ENCODE results near the gene GTSF1L. TPM values are rescaled to one million over a fixed set of nuclear protein-coding genes. Genes with fewer than 3 reads are reported as not detected.

GTSF1L gene
- total and polyA plus RNA-seq, 9 of the 15 experiments (the other 6 are each of a cell fraction or from before 2014, with no cell fraction given), result not detected

DNA sequence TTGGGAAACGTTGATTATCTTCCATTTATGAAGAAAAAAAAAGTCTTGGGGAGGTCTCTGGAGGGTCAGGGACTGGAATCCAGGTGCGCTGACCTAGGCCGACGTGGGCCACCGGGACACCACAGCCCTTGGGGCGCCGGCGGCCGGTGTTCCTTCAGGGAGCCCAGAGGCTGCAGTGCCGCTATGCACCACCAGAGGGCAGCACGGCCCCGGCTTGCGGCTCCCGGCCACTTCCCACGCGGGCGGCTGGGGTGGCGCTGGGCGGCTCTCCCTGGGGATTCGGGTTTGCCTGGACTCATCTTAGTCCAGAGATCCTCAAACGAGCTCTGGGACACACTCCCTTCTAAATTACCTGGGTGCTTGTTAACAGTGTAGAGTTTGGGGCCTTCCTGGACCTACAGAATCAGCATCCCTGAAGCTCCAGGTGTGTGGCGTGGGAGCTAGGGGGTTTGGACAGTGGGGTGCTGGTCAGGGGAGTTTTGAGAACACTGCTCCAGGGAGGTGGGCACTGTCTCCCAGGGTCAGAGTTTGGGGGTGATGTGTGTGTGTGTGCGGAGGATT, 23.0 kb upstream of the GTSF1L start (continued):
- TF ChIP-seq ZNF143 (CRISPR knock-in tag; IDR thresholded peaks at IDR 0.05) (no peak), MECOM (CRISPR knock-in tag; IDR thresholded peaks at IDR 0.05) (no peak), IRF2 (CRISPR knock-in tag; IDR thresholded peaks at IDR 0.05) (no peak), POLR3A (IDR thresholded peaks at IDR 0.05; ENCODE audit: borderline replicate concordance, extremely low read depth, insufficient read depth, insufficient read length) (no peak), PRPF4 (IDR thresholded peaks at IDR 0.05; ENCODE audit: insufficient read depth, low read depth, low read length, poor library complexity, severe bottlenecking) (no peak), RAD51 (IDR thresholded peaks at IDR 0.05; ENCODE audit: borderline replicate concordance, low read depth) (no peak), SMARCA4 (IDR thresholded peaks at IDR 0.05) (no peak), ZNF282 (CRISPR knock-in tag; IDR thresholded peaks at IDR 0.05) (no peak), PCBP2 (IDR thresholded peaks at IDR 0.05; ENCODE audit: low read depth, low read length, poor library complexity, severe bottlenecking) (no peak), NFATC3 (IDR thresholded peaks at IDR 0.05) (no peak), MAFG (tag; conservative IDR thresholded peaks at IDR 0.05) (no peak)
- TF ChIP-seq, protein P1, sequence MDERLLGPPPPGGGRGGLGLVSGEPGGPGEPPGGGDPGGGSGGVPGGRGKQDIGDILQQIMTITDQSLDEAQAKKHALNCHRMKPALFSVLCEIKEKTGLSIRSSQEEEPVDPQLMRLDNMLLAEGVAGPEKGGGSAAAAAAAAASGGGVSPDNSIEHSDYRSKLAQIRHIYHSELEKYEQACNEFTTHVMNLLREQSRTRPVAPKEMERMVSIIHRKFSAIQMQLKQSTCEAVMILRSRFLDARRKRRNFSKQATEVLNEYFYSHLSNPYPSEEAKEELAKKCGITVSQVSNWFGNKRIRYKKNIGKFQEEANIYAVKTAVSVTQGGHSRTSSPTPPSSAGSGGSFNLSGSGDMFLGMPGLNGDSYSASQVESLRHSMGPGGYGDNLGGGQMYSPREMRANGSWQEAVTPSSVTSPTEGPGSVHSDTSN (CRISPR knock-in tag; IDR thresholded peaks at IDR 0.05; ENCODE audit: low read depth), result no peak
- TF ChIP-seq, protein P1 (tag; conservative IDR thresholded peaks at IDR 0.05; ENCODE audit: low read depth), result no peak
- TF ChIP-seq, protein P2, sequence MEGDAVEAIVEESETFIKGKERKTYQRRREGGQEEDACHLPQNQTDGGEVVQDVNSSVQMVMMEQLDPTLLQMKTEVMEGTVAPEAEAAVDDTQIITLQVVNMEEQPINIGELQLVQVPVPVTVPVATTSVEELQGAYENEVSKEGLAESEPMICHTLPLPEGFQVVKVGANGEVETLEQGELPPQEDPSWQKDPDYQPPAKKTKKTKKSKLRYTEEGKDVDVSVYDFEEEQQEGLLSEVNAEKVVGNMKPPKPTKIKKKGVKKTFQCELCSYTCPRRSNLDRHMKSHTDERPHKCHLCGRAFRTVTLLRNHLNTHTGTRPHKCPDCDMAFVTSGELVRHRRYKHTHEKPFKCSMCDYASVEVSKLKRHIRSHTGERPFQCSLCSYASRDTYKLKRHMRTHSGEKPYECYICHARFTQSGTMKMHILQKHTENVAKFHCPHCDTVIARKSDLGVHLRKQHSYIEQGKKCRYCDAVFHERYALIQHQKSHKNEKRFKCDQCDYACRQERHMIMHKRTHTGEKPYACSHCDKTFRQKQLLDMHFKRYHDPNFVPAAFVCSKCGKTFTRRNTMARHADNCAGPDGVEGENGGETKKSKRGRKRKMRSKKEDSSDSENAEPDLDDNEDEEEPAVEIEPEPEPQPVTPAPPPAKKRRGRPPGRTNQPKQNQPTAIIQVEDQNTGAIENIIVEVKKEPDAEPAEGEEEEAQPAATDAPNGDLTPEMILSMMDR (IDR thresholded peaks at IDR 0.05 in 2 of 3, conservative IDR thresholded peaks at IDR 0.05 in 1 of 3; ENCODE audit: insufficient read depth in 2 of 3, low read depth in 1 of 3, low read length in 3 of 3), result peak; percentile 92 to 96 (median 93)
- TF ChIP-seq, protein P3, sequence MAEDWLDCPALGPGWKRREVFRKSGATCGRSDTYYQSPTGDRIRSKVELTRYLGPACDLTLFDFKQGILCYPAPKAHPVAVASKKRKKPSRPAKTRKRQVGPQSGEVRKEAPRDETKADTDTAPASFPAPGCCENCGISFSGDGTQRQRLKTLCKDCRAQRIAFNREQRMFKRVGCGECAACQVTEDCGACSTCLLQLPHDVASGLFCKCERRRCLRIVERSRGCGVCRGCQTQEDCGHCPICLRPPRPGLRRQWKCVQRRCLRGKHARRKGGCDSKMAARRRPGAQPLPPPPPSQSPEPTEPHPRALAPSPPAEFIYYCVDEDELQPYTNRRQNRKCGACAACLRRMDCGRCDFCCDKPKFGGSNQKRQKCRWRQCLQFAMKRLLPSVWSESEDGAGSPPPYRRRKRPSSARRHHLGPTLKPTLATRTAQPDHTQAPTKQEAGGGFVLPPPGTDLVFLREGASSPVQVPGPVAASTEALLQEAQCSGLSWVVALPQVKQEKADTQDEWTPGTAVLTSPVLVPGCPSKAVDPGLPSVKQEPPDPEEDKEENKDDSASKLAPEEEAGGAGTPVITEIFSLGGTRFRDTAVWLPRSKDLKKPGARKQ (CRISPR knock-in tag; IDR thresholded peaks at IDR 0.05), result no peak
- TF ChIP-seq, protein P4, sequence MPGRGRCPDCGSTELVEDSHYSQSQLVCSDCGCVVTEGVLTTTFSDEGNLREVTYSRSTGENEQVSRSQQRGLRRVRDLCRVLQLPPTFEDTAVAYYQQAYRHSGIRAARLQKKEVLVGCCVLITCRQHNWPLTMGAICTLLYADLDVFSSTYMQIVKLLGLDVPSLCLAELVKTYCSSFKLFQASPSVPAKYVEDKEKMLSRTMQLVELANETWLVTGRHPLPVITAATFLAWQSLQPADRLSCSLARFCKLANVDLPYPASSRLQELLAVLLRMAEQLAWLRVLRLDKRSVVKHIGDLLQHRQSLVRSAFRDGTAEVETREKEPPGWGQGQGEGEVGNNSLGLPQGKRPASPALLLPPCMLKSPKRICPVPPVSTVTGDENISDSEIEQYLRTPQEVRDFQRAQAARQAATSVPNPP (IDR thresholded peaks at IDR 0.05; ENCODE audit: borderline replicate concordance, insufficient read depth, insufficient read length), result no peak
- TF ChIP-seq, protein P5, sequence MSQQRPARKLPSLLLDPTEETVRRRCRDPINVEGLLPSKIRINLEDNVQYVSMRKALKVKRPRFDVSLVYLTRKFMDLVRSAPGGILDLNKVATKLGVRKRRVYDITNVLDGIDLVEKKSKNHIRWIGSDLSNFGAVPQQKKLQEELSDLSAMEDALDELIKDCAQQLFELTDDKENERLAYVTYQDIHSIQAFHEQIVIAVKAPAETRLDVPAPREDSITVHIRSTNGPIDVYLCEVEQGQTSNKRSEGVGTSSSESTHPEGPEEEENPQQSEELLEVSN (IDR thresholded peaks at IDR 0.05; ENCODE audit: borderline replicate concordance in 1 of 2, extremely low read depth in 1 of 2, insufficient read depth in 1 of 2, insufficient read length in 1 of 2, low read depth in 1 of 2, low read length in 1 of 2, poor library complexity in 1 of 2, severe bottlenecking in 1 of 2), result peak in 1 of 2 experiments; percentile 28
- TF ChIP-seq, protein P6, sequence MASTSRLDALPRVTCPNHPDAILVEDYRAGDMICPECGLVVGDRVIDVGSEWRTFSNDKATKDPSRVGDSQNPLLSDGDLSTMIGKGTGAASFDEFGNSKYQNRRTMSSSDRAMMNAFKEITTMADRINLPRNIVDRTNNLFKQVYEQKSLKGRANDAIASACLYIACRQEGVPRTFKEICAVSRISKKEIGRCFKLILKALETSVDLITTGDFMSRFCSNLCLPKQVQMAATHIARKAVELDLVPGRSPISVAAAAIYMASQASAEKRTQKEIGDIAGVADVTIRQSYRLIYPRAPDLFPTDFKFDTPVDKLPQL (IDR thresholded peaks at IDR 0.05; ENCODE audit: extremely low read depth, insufficient read length), result no peak
